ENCODE data around the gene CCDC40.

Gene CCDC40

GRCh38 chr17:80083136-80083661 is 46.8 kb downstream of the CCDC40 start:
- TF ChIP-seq FOXP2 (optimal IDR thresholded peaks at IDR 0.05; ENCODE audit: borderline replicate concordance, extremely low read depth, extremely low read length, insufficient read depth) (no peak), POLR2AphosphoS5 (IDR thresholded peaks at IDR 0.05; ENCODE audit: low read depth, low read length) (no peak), TAF1 (IDR thresholded peaks at IDR 0.05; ENCODE audit: borderline replicate concordance, insufficient read depth, low read length) (no peak), SIN3A (IDR thresholded peaks at IDR 0.05; ENCODE audit: borderline replicate concordance, insufficient read depth, low read length) (no peak), REST (IDR thresholded peaks at IDR 0.05; ENCODE audit: insufficient read depth in 1 of 2, low read depth in 2 of 2, low read length in 2 of 2) (no peak)

- TF ChIP-seq SIN3A (IDR thresholded peaks at IDR 0.05; ENCODE audit: borderline replicate concordance, insufficient read depth, low read length): no peak
- no peak for TF ChIP-seq TAF1 (IDR thresholded peaks at IDR 0.05; ENCODE audit: borderline replicate concordance, insufficient read depth, low read length)
- no peak for TF ChIP-seq POLR2AphosphoS5 (IDR thresholded peaks at IDR 0.05; ENCODE audit: low read depth, low read length)
- no peak for TF ChIP-seq REST (IDR thresholded peaks at IDR 0.05; ENCODE audit: insufficient read depth in 1 of 2, low read depth in 2 of 2, low read length in 2 of 2)
Measured at GRCh38 chr17:80084773-80085172, 48.3 kb downstream of the CCDC40 start.

- TF ChIP-seq REST (IDR thresholded peaks at IDR 0.05; ENCODE audit: insufficient read depth in 1 of 2, low read depth in 2 of 2, low read length in 2 of 2): no peak
- no peak for TF ChIP-seq SIN3A (IDR thresholded peaks at IDR 0.05; ENCODE audit: borderline replicate concordance, insufficient read depth, low read length)
- no peak for TF ChIP-seq FOXP2 (optimal IDR thresholded peaks at IDR 0.05; ENCODE audit: borderline replicate concordance, extremely low read depth, extremely low read length, insufficient read depth)
- no peak for TF ChIP-seq POLR2AphosphoS5 (IDR thresholded peaks at IDR 0.05; ENCODE audit: low read depth, low read length)
- no peak for TF ChIP-seq TAF1 (IDR thresholded peaks at IDR 0.05; ENCODE audit: borderline replicate concordance, insufficient read depth, low read length)
Measured at GRCh38 chr17:80086081-80086480, 49.6 kb downstream of the CCDC40 start.

- TF ChIP-seq POLR2AphosphoS5 (IDR thresholded peaks at IDR 0.05; ENCODE audit: low read depth, low read length): no peak
- TF ChIP-seq TAF1 (IDR thresholded peaks at IDR 0.05; ENCODE audit: borderline replicate concordance, insufficient read depth, low read length): no peak
- no peak for TF ChIP-seq REST (IDR thresholded peaks at IDR 0.05; ENCODE audit: insufficient read depth in 1 of 2, low read depth in 2 of 2, low read length in 2 of 2)
- no peak for TF ChIP-seq SIN3A (IDR thresholded peaks at IDR 0.05; ENCODE audit: borderline replicate concordance, insufficient read depth, low read length)
- no peak for TF ChIP-seq FOXP2 (optimal IDR thresholded peaks at IDR 0.05; ENCODE audit: borderline replicate concordance, extremely low read depth, extremely low read length, insufficient read depth)
Measured at GRCh38 chr17:80086616-80087015, 50.2 kb downstream of the CCDC40 start.

All from PFSK-1 (cell line).